Measurements from ENCODE around the gene NBPF1. TPM values are rescaled to one million over a fixed set of nuclear protein-coding genes. Genes with fewer than 3 reads are reported as not detected.
"Not testable (repeated sequence)": the region's sequence is repeated elsewhere in the genome, so short reads cannot be mapped to it uniquely, and the experiment has no call there.

NBPF1 gene
- total RNA-seq, 1 donor from 2014 or later: 4.1 TPM

- intact Hi-C loops (cut with micrococcal nuclease): not testable (repeated sequence)
Measured at GRCh38 chr1:16642025-16642966, 28.9 kb upstream of the NBPF1 start.

- intact Hi-C loops (cut with micrococcal nuclease): not testable (repeated sequence)
Measured at GRCh38 chr1:16641159-16641975, 28.0 kb upstream of the NBPF1 start.

GRCh38 chr1:16639091-16640031, 26.0 kb upstream of the NBPF1 start:
- intact Hi-C loops (cut with micrococcal nuclease): not testable (repeated sequence)

GRCh38 chr1:16637941-16638778, 24.8 kb upstream of the NBPF1 start:
- intact Hi-C loops (cut with micrococcal nuclease): not testable (repeated sequence)

GRCh38 chr1:16636551-16637195, 23.3 kb upstream of the NBPF1 start:
- intact Hi-C loops (cut with micrococcal nuclease): not testable (repeated sequence)

GRCh38 chr1:16635959-16636358, 22.6 kb upstream of the NBPF1 start:
- intact Hi-C loops (cut with micrococcal nuclease): not testable (repeated sequence)

- intact Hi-C loops (cut with micrococcal nuclease): not testable (repeated sequence)
Measured at GRCh38 chr1:16633540-16634282, 20.3 kb upstream of the NBPF1 start.

GRCh38 chr1:16632044-16632850, 18.9 kb upstream of the NBPF1 start:
- intact Hi-C loops (cut with micrococcal nuclease): not testable (repeated sequence)

GRCh38 chr1:16631248-16632043, 18.1 kb upstream of the NBPF1 start:
- intact Hi-C loops (cut with micrococcal nuclease): no loop called here

- intact Hi-C loops (cut with micrococcal nuclease): no loop called here
Measured at GRCh38 chr1:16630661-16631247, 17.4 kb upstream of the NBPF1 start.

GRCh38 chr1:16629916-16630530, 16.7 kb upstream of the NBPF1 start:
- intact Hi-C loops (cut with micrococcal nuclease): not testable (repeated sequence)

GRCh38 chr1:16628361-16629111, 15.2 kb upstream of the NBPF1 start:
- intact Hi-C loops (cut with micrococcal nuclease): no loop called here

GRCh38 chr1:16626409-16626983, 13.1 kb upstream of the NBPF1 start:
- intact Hi-C loops (cut with micrococcal nuclease): not testable (repeated sequence)

- intact Hi-C loops (cut with micrococcal nuclease): no loop called here
Measured at GRCh38 chr1:16625497-16626408, 12.4 kb upstream of the NBPF1 start.

Data from T-helper 2 cell treated with Interferon-gamma antibody and Interleukin-4, amounts not matched to agents 100 ng/mL and 5 ng/mL, for 36 hours (primary cell).